IMR-90 (cell line): ENCODE data around the gene METTL24. TPM values are rescaled to one million over a fixed set of nuclear protein-coding genes. Genes with fewer than 3 reads are reported as not detected.

Source experiments
- ATAC-seq: fragments of 200-7000 bp; cut with Tn5 transposase; 2 replicates; pipeline ENCODE4 v1.9.1; 2020; ENCODE audit warnings: low read depth, mild to moderate bottlenecking, moderate library complexity
- BruUV-seq: library from RNA; stranded (reverse); fragments of 400-500 nt; replicated peaks from 2 replicates; lab custom pipeline; 2021; lab: Mats Ljungman, UMichigan
- CTCF ChIA-PET: fragments of 300-600 bp; formaldehyde crosslinking; extraction: SDS; loops from one replicate; lab custom pipeline; 2021; ENCODE audit warnings: antibody characterized with exemption; lab: Yijun Ruan, JAX
- POLR2A ChIA-PET: fragments of 300-600 bp; sonication (Branson Sonifier 250); formaldehyde crosslinking; loops from one replicate; lab custom pipeline; 2022; ENCODE audit warnings: antibody characterized with exemption; ENCODE audit not compliant: unreplicated experiment; lab: Charles Lee
- DNase-seq: peaks from one replicate; pipeline ENCODE4 v3.0.0; 2013
- H2AFZ ChIP-seq: replicated peaks from 2 replicates; pipeline ENCODE3; 2013; ENCODE audit warnings: low read length, mild to moderate bottlenecking; ENCODE audit not compliant: poor library complexity
- H2AK5ac ChIP-seq: 2 replicates; pipeline ENCODE4 v1.6.1; 2013; ENCODE audit warnings: low read depth, low read length, inconsistent platforms
- H2AK9ac ChIP-seq: replicated peaks from 2 replicates; pipeline ENCODE3; 2013; ENCODE audit warnings: mild to moderate bottlenecking, low read depth, low read length, moderate library complexity; ENCODE audit not compliant: poor library complexity
- H2BK120ac ChIP-seq: 2 replicates; pipeline ENCODE4 v1.6.1; 2013; ENCODE audit warnings: low read depth, low read length, inconsistent platforms
- H2BK15ac ChIP-seq: 3 replicates; pipeline ENCODE4 v1.6.1; 2013; ENCODE audit warnings: low read depth, low read length, inconsistent platforms
- H2BK20ac ChIP-seq: 2 replicates; pipeline ENCODE4 v1.6.1; 2013; ENCODE audit warnings: low read depth, mild to moderate bottlenecking, inconsistent platforms, low read length, moderate library complexity
- H2BK5ac ChIP-seq: 2 replicates; pipeline ENCODE4 v1.6.1; 2013; ENCODE audit warnings: mild to moderate bottlenecking, low read depth, low read length, inconsistent platforms; ENCODE audit not compliant: poor library complexity, severe bottlenecking
- H3K14ac ChIP-seq: replicated peaks from 2 replicates; pipeline ENCODE4 v1.6.1; 2013; ENCODE audit warnings: low read depth, low read length, inconsistent platforms
- H3K18ac ChIP-seq: 2 replicates; pipeline ENCODE4 v1.6.1; 2013; ENCODE audit warnings: low read depth, low read length, control low read depth
- H3K23ac ChIP-seq: 2 replicates; pipeline ENCODE4 v1.6.1; 2013; ENCODE audit warnings: low read depth, low read length, inconsistent platforms
- H3K27ac ChIP-seq: 2 replicates; pipeline ENCODE4 v1.5.1; 2013; ENCODE audit warnings: mild to moderate bottlenecking, control low read depth, low read length; ENCODE audit not compliant: insufficient read depth
- H3K27me3 ChIP-seq: 2 replicates; pipeline ENCODE4 v1.6.1; 2013; ENCODE audit warnings: low read length; ENCODE audit not compliant: control insufficient read depth, insufficient read depth
- H3K36me3 ChIP-seq: 2 replicates; pipeline ENCODE4 v1.6.1; 2013; ENCODE audit warnings: low read length, mixed read lengths; ENCODE audit not compliant: control insufficient read depth, insufficient read depth
- H3K4ac ChIP-seq: 2 replicates; pipeline ENCODE4 v1.6.1; 2013; ENCODE audit warnings: low read depth, low read length, inconsistent platforms
- H3K4me1 ChIP-seq: 2 replicates; pipeline ENCODE4 v1.6.1; 2013; ENCODE audit warnings: low read length, mixed read lengths; ENCODE audit not compliant: control insufficient read depth, insufficient read depth
- H3K4me2 ChIP-seq: 2 replicates; pipeline ENCODE4 v1.6.1; 2013; ENCODE audit warnings: low read depth, mild to moderate bottlenecking, control low read depth, low read length, moderate library complexity
- H3K4me3 ChIP-seq: 2 replicates; pipeline ENCODE4 v1.5.1; 2013; ENCODE audit warnings: low read depth, mild to moderate bottlenecking, control low read depth, low read length, moderate library complexity; ENCODE audit not compliant: insufficient read depth
- H3K56ac ChIP-seq: 2 replicates; pipeline ENCODE4 v1.6.1; 2013; ENCODE audit warnings: low read length, inconsistent platforms; ENCODE audit not compliant: insufficient read depth; ENCODE audit errors: extremely low read depth
- H3K79me1 ChIP-seq, 2 experiments: 2 replicates each; pipeline ENCODE4 v1.6.1; 2013; ENCODE audit warnings: low read length in 2 of 2, inconsistent platforms in 1 of 2, low read depth in 1 of 2
- H3K9ac ChIP-seq: 2 replicates; pipeline ENCODE4 v1.6.1; 2013; ENCODE audit warnings: low read depth, low read length, control low read depth
- H3K9me1 ChIP-seq: 2 replicates; pipeline ENCODE4 v1.6.1; 2013; ENCODE audit warnings: low read length, inconsistent platforms; ENCODE audit not compliant: insufficient read depth
- H3K9me3 ChIP-seq: 2 replicates; pipeline ENCODE4 v1.6.1; 2013; ENCODE audit warnings: low read length; ENCODE audit not compliant: control insufficient read depth, insufficient read depth
- H4K20me1 ChIP-seq: 2 replicates; pipeline ENCODE4 v1.6.1; 2013; ENCODE audit warnings: low read length, inconsistent platforms; ENCODE audit not compliant: insufficient read depth
- H4K5ac ChIP-seq: 2 replicates; pipeline ENCODE4 v1.6.1; 2013; ENCODE audit warnings: mild to moderate bottlenecking, low read depth, low read length, control low read depth
- H4K8ac ChIP-seq, 2 experiments: 2 replicates each; pipeline ENCODE4 v1.6.1; 2013; ENCODE audit warnings: low read depth in 2 of 2, low read length in 2 of 2, control low read depth in 1 of 2, inconsistent platforms in 1 of 2
- H4K91ac ChIP-seq: 2 replicates; pipeline ENCODE4 v1.6.1; 2013; ENCODE audit warnings: low read depth, low read length, inconsistent platforms; ENCODE audit not compliant: insufficient read depth
- BHLHE40 ChIP-seq: fragments of 150-350 bp; IDR thresholded peaks from 2 replicates; pipeline ENCODE4 v1.6.1; 2016; ENCODE audit warnings: mild to moderate bottlenecking, low read depth, low read length
- CEBPB ChIP-seq: IDR thresholded peaks from 2 replicates; pipeline ENCODE4 v1.6.1; 2012; ENCODE audit warnings: low read depth, low read length, improper control_type of control experiment
- CHD1 ChIP-seq: IDR thresholded peaks from 2 replicates; pipeline ENCODE4 v1.6.1; 2012; ENCODE audit warnings: low read depth, low read length, improper control_type of control experiment
- FOS ChIP-seq: fragments of 150-350 bp; IDR thresholded peaks from 2 replicates; pipeline ENCODE4 v1.6.1; 2016; ENCODE audit warnings: low read depth, low read length
- MAFK ChIP-seq: IDR thresholded peaks from 2 replicates; pipeline ENCODE4 v1.6.1; 2012; ENCODE audit warnings: low read depth, low read length, improper control_type of control experiment
- MAZ ChIP-seq: IDR thresholded peaks from 2 replicates; pipeline ENCODE4 v1.6.1; 2012; ENCODE audit warnings: low read depth, mild to moderate bottlenecking, low read length, improper control_type of control experiment, moderate library complexity, borderline replicate concordance
- MXI1 ChIP-seq: IDR thresholded peaks from 2 replicates; pipeline ENCODE4 v1.6.1; 2012; ENCODE audit warnings: low read depth, mild to moderate bottlenecking, low read length, moderate library complexity, borderline replicate concordance
- NFE2L2 ChIP-seq: fragments of 150-350 bp; IDR thresholded peaks from 2 replicates; pipeline ENCODE4 v1.6.1; 2016; ENCODE audit warnings: low read depth, mild to moderate bottlenecking, low read length
- POLR2A ChIP-seq: IDR thresholded peaks from 2 replicates; pipeline ENCODE4 v1.6.1; 2012; ENCODE audit warnings: mild to moderate bottlenecking, low read depth, low read length
- RCOR1 ChIP-seq: IDR thresholded peaks from 2 replicates; pipeline ENCODE4 v1.6.1; 2012; ENCODE audit warnings: mild to moderate bottlenecking, low read length, improper control_type of control experiment; ENCODE audit not compliant: insufficient replicate concordance
- RFX5 ChIP-seq: IDR thresholded peaks from 2 replicates; pipeline ENCODE4 v1.8.0; 2012; ENCODE audit warnings: low read depth, mild to moderate bottlenecking, low read length, moderate library complexity
- SMC3 ChIP-seq: fragments of 150-350 bp; IDR thresholded peaks from 2 replicates; pipeline ENCODE4 v1.6.1; 2016; ENCODE audit warnings: low read depth, mild to moderate bottlenecking, antibody characterized with exemption, low read length, moderate library complexity
- USF2 ChIP-seq: fragments of 150-350 bp; IDR thresholded peaks from 2 replicates; pipeline ENCODE4 v1.6.1; 2017; ENCODE audit warnings: mild to moderate bottlenecking, antibody characterized with exemption, low read length, low read depth
- WGBS, 2 experiments: methylation state at CpG; one replicate each; pipeline versions ENCODE4 v1.1.5 to v1.1.7; 2013; ENCODE audit warnings: missing lambda C conversion rate in 2 of 2; ENCODE audit not compliant: insufficient read length in 1 of 2; ENCODE audit errors: extremely low coverage in 2 of 2; 5-methylcytosine and 5-hydroxymethylcytosine counted together
- dilution Hi-C: fragments of 300-500 bp; cut with HindIII; formaldehyde crosslinking; loops from one replicate; pipeline ENCODE4 v1.14.3; 2018; ENCODE audit warnings: low sequenced_read_pairs; ENCODE audit not compliant: unreplicated experiment
- in situ Hi-C: fragments of 300-500 bp; cut with MboI; formaldehyde crosslinking; loops from 3 replicates; pipeline ENCODE4 v1.14.3; 2019; ENCODE audit warnings: low sequenced_read_pairs, inconsistent platforms, mixed read lengths
- intact Hi-C: fragments of 100-400 bp; cut with micrococcal nuclease; formaldehyde crosslinking; loops from 2 replicates; pipeline ENCODE4 v1.10.0; 2022
- polyA plus RNA-seq, 3 experiments: library from polyadenylated mRNA; depleted of rRNA; stranded (reverse); fragments of >200 nt; gene quantifications; 2 replicates each; pipeline ENCODE4 v1.2.3, GENCODE V29; 2012; ENCODE audit warnings: low replicate concordance in 1 of 3
- total RNA-seq: library from RNA; depleted of rRNA; stranded (reverse); fragments of >200 nt; gene quantifications from 2 replicates; pipeline ENCODE4 v1.2.3, GENCODE V29; 2012
- TF ChIP-seq, protein P1 (sequence below): conservative IDR thresholded peaks from 2 replicates; pipeline ENCODE4 v1.5.1; 2012; ENCODE audit warnings: mild to moderate bottlenecking, low read depth, low read length, improper control_type of control experiment
- TF ChIP-seq, protein P2 (sequence below): fragments of 150-350 bp; IDR thresholded peaks from 2 replicates; pipeline ENCODE4 v1.6.1; 2016; ENCODE audit warnings: low read depth, mild to moderate bottlenecking, low read length, moderate library complexity, borderline replicate concordance

METTL24 gene
- total and polyA plus RNA-seq, 2 of the 4 experiments (the other 2 are of a cell fraction), result not detected

GRCh38 chr6:110250838-110251237 is 107.3 kb downstream of the METTL24 start:
- no peak overlapping the region for H3K27ac ChIP-seq
- H2AK9ac ChIP-seq, result no peak overlapping the region
- H4K5ac ChIP-seq, result no peak overlapping the region
- POLR2A ChIA-PET, result no interaction called here
- H4K91ac ChIP-seq, result no peak overlapping the region
- H3K36me3 ChIP-seq, result no peaks in the 10 kb centered on the region
- in situ Hi-C loops (no loop called here), intact Hi-C loops (no loop called here), dilution Hi-C loops (no loop called here)
- CTCF ChIA-PET, result no interaction called here
- no peaks in the 10 kb centered on the region for H3K27me3 ChIP-seq
- no peak overlapping the region for H3K4me3 ChIP-seq
- no peak overlapping the region for H3K18ac ChIP-seq
- H3K9me3 ChIP-seq, result no peaks in the 10 kb centered on the region
- no peak for DNase-seq
- H3K4me1 ChIP-seq, result no peaks in the 10 kb centered on the region
- no peak overlapping the region for H2BK15ac ChIP-seq
- H2BK20ac ChIP-seq, result no peak overlapping the region
- no peak overlapping the region for H3K9ac ChIP-seq
- no peak overlapping the region for H2AK5ac ChIP-seq
- H3K4ac ChIP-seq, result no peak overlapping the region
- H4K20me1 ChIP-seq, result no peaks in the 10 kb centered on the region
- TF ChIP-seq CHD1 (no peak), RCOR1 (no peak), RFX5 (no peak), FOS (no peak), NFE2L2 (no peak), SMC3 (no peak), MAZ (no peak), CEBPB (no peak), MXI1 (no peak), MAFK (no peak), USF2 (no peak), BHLHE40 (no peak), POLR2A (no peak)
- TF ChIP-seq, protein P1, sequence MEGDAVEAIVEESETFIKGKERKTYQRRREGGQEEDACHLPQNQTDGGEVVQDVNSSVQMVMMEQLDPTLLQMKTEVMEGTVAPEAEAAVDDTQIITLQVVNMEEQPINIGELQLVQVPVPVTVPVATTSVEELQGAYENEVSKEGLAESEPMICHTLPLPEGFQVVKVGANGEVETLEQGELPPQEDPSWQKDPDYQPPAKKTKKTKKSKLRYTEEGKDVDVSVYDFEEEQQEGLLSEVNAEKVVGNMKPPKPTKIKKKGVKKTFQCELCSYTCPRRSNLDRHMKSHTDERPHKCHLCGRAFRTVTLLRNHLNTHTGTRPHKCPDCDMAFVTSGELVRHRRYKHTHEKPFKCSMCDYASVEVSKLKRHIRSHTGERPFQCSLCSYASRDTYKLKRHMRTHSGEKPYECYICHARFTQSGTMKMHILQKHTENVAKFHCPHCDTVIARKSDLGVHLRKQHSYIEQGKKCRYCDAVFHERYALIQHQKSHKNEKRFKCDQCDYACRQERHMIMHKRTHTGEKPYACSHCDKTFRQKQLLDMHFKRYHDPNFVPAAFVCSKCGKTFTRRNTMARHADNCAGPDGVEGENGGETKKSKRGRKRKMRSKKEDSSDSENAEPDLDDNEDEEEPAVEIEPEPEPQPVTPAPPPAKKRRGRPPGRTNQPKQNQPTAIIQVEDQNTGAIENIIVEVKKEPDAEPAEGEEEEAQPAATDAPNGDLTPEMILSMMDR, result no peak
- TF ChIP-seq, protein P2, sequence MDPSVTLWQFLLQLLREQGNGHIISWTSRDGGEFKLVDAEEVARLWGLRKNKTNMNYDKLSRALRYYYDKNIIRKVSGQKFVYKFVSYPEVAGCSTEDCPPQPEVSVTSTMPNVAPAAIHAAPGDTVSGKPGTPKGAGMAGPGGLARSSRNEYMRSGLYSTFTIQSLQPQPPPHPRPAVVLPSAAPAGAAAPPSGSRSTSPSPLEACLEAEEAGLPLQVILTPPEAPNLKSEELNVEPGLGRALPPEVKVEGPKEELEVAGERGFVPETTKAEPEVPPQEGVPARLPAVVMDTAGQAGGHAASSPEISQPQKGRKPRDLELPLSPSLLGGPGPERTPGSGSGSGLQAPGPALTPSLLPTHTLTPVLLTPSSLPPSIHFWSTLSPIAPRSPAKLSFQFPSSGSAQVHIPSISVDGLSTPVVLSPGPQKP, result no peak
- H2BK5ac ChIP-seq, result no peak overlapping the region
- H2AFZ ChIP-seq, result peak overlapping the region; percentile 37
- H3K23ac ChIP-seq, result no peak overlapping the region
- H3K56ac ChIP-seq, result no peak overlapping the region
- H2BK120ac ChIP-seq, result no peak overlapping the region
- H3K14ac ChIP-seq, result no peak overlapping the region
- H3K9me1 ChIP-seq, result no peaks in the 10 kb centered on the region
- H3K79me1 ChIP-seq, result no peaks in the 10 kb centered on the region
- no peak overlapping the region for H4K8ac ChIP-seq
- no peak overlapping the region for H3K4me2 ChIP-seq
- ATAC-seq, result no peak
- BruUV-seq, result no TSS peak
- 50% methylated on average over 2 of the region's 5 CpGs; no CpG with 5 or more reads in 1 of the 2 experiments for WGBS, 2 experiments
